Measurements from ENCODE around the gene WDR7.
"Not testable (repeated sequence)": the region's sequence is repeated elsewhere in the genome, so short reads cannot be mapped to it uniquely, and the experiment has no call there.

Gene WDR7

DNA sequence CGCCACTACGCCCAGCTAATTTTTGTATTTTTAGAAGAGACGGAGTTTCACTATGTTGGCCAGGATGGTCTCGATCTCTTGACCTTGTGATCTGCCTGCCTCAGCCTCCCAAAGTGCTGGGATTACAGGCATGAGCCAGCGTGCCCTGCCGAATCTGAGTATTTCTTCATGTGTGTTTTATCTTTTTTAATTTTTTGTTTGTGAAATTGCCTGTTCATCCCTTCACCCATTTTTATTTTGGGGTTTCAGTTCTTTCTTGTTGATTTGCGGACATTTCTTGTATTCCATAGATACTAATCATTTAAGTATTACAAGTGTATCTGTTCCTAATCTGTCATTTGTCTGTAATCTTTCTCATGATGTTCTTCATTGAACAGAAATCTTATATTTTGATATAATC, 3.1 kb downstream of the WDR7 start:
- DNase-seq (ENCODE audit: low spot score), result not testable (repeated sequence)

DNA sequence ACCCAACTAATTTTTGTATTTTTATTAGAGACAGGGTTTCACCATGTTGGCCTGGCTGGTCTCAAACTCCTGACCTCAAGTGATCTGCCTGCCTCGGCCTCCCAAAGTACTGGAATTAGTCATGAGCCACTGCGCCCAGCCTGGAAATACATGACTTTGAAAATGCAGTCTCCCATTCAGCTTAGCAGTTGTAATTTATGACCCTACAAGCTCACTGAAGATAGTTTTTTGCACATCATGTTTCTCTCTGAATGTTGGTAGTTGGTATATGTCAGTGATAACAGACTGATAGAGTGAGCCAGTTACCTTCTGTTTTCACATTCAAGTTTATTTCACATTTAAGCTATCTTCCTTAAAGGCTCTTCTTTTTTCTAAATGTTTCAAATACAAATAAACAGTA, 7.1 kb downstream of the WDR7 start:
- DNase-seq (ENCODE audit: low spot score), result no peak

DNA sequence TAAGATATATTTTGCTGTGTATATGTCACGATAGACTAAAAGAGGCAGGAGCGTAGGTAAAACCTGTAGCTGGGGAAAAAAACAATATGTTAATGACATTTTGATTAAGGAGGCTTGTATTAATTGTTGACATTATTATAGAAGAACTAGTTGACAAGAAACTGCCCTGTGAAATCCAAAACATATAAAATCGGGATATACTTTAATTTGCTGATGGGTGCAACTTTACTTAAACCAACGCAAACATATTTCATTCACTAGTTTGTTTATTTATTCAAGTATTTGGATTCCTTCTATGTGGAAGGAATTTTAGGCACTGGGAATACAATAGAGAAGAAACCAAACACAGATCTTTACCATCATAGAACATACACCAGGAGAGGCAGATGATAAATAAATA, 8.0 kb downstream of the WDR7 start:
- DNase-seq (ENCODE audit: low spot score), result no peak

DNA sequence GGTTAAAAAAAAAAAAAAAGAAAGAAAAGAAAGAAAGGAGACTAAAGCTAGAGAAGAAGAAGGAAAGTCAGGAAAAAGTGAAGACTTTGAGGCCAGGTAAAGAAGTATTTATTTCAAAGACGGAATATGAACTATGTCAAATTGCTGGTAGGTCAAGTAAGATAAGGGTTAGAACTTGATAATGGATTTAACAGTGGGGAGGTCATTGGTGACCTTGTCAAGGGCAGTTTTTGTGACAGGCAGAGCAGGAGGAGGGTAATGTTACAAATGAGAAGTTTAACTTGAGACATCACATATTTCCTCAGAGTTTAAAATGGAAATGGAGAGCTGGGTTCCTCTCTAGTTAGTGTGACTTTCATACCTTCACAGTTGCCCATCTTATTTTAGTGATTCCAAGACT, 9.5 kb downstream of the WDR7 start:
- DNase-seq (ENCODE audit: low spot score), result no peak

DNA sequence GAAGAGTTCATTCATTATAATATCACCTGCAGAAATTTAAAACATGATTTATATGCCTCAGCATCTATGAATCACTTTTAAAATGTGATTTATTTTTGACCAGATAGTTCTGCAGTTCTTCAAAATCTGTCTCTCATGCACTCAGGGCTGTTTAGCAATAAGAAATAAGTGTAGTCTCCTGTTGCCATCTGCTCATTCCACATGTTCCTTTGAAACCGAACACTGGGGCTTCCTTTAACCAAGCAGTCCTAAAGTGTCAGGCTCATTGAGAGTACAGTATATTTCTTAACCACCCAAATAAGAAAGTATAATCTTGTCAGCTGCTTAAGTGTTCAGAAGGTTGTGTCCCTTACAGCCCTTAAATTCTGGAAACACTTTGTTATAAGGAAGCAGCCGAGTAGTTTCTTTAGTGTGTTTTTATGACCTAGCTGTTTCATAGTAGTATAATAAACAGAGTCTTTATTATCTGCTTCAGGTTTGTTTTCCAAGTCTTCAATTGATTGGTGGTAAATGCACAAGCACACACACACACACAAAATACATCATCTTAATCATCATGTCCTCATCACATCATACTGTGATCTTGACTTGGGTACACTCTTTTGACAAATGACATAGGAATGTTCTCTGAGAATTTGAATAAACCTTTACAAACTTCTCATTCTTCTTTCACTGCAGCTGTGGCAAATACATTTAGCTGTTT, 10.4 kb downstream of the WDR7 start:
- no peak for DNase-seq (ENCODE audit: low spot score)

DNA sequence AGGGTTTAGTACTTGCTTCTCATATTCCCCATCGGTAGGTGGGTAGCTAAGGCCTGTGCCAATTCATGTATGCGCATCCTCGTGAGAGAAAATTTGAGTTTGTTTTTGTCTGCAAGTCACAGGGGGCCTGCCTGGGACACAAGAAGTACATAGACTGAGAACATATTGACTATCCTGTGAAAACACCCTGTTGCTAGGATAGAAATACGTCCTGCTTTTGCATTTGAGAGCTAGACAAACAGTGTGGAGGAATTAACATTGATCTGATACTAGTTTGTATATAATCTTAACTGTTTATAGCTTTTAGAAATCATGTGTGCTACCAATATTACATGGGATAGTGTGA, 10.9 kb downstream of the WDR7 start:
- no peak for DNase-seq (ENCODE audit: low spot score)

DNA sequence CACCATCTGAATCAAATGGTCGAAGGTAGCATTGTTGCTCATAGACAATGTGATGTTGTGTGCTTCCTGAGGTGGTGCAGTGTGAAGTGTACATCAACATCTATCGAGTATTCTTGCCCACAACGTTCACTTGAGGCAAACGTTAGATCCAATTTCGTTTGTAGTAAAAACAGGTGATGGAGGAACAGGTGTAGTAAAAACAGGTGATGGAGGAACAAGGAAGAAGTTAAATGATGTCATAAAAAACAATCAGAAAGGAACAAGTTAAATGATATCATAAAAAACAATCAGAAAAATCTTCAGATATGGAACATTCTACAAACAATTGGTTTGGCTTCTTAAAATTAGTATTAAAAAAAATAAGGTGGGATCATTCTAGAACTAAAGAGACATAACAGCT, 11.3 kb downstream of the WDR7 start:
- DNase-seq (ENCODE audit: low spot score), result no peak

DNA sequence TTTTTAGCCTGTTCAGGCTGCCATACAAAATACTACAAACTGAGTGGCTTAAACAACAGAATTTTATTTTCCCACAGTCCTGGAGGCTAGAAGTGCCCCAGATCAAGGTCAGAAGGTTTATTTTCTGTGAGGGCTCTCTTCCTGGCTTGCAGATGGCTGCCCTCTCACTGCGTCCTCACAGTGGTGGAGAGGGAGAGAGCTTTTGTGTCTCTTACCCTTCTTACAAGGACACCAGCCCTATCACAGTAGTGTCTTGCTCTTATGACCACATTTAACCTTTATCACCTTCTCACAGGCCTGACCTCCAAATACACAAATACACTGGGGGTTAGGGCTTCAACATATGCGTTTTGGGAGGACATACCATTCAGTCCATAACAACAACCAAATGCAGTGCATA, 11.7 kb downstream of the WDR7 start:
- DNase-seq (ENCODE audit: low spot score), result no peak

DNA sequence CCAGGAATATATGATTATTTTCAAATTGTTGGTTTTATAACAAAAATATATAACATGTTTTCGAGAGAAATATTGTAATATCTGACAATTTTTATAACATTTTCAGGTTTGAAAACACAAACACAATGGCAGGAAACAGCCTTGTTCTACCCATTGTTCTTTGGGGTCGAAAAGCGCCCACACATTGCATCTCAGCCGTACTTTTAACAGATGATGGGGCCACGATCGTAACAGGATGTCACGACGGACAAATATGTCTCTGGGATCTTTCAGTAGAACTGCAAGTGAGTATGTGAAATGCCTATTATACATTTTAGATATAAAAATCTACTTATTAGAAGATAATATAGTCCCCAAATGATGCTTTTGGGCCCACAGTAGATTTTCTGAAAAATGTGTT, 21.2 kb downstream of the WDR7 start:
- DNase-seq (ENCODE audit: low spot score), result no peak

DNA sequence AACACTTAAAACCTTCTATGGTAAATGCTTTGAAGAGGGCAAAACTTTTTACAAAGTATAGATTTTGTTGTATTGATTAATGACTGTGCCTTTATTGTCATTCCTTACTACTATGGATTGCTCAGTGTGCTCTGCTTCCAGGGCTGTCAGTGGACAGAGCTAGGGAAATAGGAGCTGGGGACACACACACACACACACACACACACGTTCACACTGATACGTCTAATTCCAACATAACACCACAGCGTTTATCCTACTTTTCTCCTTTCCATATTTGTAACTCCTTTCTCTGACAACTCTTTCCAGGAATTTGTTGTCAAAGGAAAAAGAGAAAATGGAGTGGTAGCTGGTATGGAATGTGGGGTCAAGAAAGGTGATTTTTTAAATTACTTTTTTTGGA, 21.8 kb downstream of the WDR7 start:
- DNase-seq (ENCODE audit: low spot score), result no peak

DNA sequence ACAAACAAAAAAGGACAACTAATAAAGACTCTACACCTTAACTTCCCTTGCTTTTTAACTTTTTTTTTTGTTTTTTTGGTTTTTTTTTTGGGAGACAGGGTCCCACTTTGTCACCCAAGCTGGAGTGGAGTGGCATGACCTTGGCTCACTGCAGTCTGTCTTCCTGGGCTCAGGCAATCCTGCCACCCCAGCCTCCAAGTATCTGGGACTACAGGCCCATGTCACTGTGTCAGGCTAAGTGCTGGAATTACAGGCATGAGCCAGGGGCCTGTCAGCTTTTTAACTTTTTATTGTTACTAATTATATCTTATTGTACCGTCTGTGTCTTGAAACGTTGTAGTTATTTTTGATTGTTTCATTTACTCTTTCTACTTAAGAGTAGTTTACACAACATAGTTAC, 25.5 kb downstream of the WDR7 start:
- DNase-seq (ENCODE audit: low spot score), result no peak

DNA sequence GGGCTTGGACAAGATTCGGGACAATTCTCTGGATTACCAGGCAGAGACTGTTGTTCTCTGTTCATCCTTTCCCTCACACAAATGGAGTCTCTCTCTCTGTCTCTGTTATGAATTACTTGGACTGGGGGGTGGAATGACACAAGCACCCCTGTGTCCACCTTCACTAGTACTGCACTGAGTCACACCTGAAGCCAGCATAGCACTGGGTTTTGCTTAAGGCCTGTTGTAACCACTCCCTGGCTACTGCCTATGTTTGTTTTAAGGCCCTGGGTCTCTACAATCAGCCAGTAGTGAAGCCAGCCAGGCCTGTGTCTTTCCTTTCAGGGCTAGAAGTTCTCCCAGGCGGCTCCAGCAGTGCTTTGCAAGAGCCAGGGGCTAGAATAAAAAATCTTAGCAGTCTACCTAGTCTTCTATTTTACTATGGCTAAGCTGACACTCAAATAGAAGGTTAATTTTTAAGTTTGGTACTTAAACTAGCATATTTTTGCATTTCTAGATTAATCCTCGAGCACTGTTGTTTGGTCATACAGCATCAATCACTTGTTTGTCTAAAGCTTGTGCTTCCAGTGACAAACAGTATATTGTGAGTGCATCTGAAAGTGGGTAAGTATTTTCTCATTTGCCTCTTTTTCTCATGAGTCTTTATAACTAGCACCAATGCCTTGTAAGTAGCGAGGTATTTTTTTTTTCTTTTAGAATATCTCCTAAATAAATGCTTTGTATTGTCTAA, 27.8 kb downstream of the WDR7 start:
- no peak for DNase-seq (ENCODE audit: low spot score)

DNA sequence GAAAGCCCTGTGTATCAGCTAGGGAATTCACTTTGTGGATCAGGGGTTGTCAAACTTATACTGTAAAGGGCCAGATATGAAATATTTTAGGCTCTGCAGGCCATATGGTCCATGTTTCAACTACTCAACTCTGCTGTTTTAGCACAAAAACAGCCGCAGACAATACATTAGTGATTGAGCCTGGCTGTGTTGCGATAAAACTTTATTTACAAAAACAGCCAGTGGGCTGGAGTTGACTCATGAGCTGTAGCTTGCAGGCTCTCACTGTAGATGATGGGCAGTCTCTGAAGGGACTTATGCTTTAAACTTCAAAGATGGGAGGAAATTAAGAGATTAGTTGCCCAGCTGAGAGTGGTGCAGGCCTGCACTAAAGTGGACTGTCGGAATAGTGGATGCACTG, 33.1 kb downstream of the WDR7 start:
- no peak for DNase-seq (ENCODE audit: low spot score)

DNA sequence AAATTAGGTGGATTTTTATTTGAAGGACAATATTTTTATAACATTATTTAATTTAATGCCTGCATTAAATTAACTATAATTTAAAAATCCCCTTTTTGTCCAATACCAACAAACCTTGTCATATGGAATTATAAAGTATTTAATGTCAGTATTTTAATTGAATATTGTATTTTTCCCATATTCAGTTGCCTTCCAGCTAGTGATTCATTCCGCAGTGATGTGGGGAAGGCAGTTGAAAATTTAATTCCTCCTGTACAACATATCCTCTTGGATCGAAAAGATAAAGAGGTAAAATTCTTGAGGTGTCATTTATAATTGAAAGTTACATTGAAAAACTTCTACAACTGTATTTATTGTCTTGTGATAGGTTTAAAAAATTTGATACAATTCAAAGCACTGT, 40.4 kb downstream of the WDR7 start:
- DNase-seq (ENCODE audit: low spot score), result no peak

DNA sequence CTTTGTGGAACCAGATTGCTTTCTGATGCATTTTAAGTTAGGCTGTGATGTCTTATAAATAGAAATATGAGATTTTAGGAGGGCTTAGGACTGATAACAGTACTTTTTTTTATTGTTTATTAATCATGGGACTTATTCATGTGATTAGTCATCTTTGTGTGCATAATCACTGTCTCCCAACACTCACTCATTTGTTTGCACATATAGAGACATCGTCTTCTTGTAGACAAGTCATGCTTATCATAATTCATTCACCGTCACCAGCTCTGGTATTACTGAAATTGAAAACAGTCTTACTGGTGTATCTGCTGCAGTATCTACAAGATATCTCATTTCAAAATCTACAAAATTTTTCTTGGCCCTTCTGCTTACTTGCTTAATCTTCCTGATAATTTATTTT, 45.8 kb downstream of the WDR7 start:
- no peak for DNase-seq (ENCODE audit: low spot score)

DNA sequence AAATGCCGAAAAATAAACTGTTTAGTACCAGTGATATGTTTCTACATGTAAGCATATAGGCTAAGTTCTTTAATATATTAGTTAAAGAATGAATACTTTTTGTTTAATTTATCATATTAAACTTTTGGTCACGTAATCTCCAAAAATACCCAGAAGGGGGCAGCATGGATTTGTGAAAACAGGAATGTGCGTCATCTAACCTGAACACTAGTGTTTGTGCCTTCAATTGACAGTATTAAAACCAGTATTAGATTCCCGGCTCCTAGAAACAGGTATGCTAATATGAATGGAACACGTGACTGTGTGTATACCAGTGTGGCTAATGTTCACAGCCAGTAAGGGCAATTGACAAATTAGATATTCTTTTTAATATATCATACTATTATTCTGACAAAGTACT, 51.8 kb downstream of the WDR7 start:
- DNase-seq (ENCODE audit: low spot score), result peak; percentile 50

DNA sequence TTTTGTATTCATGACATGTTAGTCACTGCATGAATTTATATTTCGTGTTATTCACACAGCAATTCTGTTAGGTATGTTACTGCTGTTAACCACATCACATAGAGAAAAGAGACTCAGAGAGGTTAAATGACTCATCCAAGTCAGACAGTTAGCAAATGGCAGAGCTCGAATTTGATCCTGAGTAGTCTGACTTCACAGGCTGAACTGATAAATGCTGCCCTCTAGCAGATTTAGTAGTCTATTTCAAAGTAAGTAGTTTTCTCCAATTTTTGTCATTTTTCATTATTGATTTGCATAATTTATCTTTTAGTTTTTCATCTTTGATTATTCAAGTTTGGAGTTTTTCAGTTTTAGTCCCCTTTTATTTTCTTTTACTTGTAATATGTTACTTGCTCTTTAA, 58.3 kb downstream of the WDR7 start:
- DNase-seq (ENCODE audit: low spot score), result peak; percentile 74

DNA sequence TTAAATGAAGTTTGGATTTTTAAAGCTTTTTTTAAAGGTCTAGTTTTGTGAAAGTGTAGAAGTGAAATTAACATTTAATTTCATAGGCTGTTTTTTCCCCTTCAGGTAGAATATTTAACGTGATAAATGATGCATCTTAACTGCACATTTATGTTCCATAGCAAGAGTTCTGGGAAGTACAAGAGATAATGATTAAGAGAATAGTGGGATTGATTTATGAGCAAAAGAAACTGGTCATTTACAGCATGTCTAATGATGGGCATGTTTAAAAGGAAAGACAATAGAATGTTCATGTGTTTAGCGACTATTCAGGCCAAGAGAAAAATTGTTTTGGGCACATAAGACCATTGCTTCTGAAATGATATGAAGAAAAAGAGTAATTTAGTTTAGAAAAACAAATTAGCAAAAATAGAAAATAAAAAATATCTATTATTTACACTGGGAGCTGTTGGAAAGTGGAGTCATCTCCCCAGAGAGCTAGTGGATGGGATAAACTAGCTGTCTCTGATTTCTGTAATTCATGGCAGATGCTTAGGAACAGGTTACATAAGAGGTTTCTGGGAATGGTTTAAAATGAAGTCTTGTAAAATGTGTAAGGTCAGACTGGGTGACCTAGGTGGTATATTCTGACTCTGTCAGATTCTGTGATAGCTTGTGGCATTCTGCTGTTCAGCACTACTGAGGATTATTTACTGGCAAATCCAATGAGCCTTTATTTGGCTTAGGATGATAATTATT, 60.7 kb downstream of the WDR7 start:
- DNase-seq (ENCODE audit: low spot score), result no peak

DNA sequence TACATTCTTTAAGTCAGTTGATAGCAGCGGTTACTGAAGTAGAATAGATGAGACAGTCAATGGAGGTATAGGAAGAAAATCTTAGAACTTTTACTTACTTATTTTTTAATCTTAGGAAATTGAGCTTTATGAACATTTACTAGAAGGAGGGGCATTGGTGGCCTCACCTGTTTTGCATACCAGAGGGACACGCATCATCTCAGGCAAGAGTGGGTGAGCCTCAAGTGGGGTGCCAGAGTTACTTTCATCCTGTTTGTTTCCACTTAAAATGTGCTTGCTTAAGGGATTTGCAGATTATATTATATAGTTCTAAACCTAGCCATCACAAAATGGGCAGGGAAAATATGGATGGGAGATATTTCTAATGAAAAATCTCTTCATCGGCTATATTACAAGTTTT, 61.6 kb downstream of the WDR7 start:
- no peak for DNase-seq (ENCODE audit: low spot score)

DNA sequence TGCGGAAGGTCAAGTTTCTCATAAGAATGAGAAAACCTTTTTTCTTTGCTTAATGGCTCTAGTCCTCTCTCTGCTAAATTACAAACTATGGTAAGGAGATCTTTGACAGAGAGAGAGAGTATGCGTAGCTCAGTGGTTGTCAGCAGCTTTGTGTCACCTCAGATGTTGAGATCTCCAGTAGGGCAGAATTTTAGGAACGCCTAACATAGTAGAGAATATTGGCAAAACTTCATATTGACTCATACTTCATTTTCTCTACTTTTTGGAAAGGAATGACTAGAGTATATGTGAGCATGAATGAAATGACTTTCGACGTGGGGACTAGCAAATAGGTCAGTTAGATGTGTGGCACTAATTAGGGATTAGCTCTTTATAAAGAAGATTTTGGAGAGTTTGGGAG, 64.0 kb downstream of the WDR7 start:
- no peak for DNase-seq (ENCODE audit: low spot score)

DNA sequence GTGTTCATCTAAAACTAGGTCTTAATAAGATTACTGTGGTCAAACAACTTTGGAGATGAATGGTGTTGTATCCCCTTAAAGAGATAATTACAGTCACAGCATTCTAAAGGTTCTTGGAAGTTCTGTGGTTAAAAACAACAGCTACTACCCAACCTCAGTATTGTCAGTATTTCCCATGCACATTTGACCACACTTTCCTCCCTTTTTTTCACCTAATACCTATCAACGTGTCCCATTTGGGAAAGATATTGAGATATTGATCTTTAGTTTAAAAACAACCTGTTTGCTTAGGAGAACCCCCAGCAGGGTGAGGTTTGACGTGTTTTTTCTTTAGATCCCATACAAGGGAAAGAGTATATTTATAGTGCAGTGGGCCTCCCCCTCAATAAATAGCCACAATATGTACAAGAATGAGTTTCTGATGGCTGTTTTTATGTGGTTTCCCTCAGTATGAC, 65.6 kb downstream of the WDR7 start:
- DNase-seq (ENCODE audit: low spot score), result no peak

DNA sequence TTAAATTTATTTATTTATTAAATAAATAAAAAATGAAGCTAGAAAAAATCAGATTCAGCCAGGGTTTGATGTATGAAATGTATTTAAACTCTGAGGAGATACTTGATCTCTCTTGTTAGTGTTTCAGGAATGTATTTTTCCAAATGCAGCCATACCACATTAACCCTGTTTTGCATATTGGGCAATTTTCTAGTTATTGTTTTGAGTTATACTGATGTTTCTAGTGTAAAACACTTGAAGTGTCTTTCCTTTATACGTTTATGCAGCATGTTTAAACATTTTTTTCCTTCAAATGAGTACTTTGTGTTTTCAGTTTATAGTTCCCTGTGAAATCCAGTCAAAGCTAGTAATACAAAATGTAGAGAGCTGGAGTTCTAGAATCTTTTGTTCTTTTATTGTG, 69.9 kb downstream of the WDR7 start:
- no peak for DNase-seq (ENCODE audit: low spot score)

DNA sequence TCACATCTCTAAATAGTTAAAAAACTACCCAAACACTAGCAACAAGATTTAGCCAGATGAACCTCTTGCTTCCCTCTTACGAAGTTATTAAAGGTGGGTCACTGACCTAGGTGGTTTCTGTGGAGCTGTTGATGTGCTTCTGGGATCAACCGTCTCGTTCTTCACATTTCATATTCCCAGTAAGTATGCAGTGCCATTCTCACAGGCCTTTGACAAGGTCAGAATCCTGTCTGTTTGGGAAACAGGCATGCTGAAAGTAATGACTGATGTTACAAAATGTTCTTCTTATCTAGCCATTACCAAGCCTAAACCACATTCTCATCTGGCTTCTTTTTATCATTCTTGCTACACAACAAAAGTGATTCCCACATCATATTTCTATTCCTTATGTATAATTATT, 70.3 kb downstream of the WDR7 start:
- no peak for DNase-seq (ENCODE audit: low spot score)
